ENCODE measurements around the gene KRT25.

Gene KRT25

GRCh38 chr17:40755231-40755630 lies at the start of gene KRT25:
TSS of gene KRT25 (minus strand) at chr17:40755331. CDS start at chr17:40755271, 60 bp downstream.
- DNase-seq (ENCODE audit: low read depth in 2 of 2): no peak

- peak; percentile 57 to 58 for DNase-seq (ENCODE audit: low read depth in 2 of 2)
Observed at GRCh38 chr17:40803617-40804082, 48.5 kb upstream of the KRT25 start.

- no peak for DNase-seq (ENCODE audit: low read depth in 2 of 2)
Observed at GRCh38 chr17:40801157-40801556, 46.0 kb upstream of the KRT25 start.

GRCh38 chr17:40800381-40800780 lies 45.2 kb upstream of the KRT25 start:
- no peak for DNase-seq (ENCODE audit: low read depth in 2 of 2)

GRCh38 chr17:40799859-40800258 lies 44.7 kb upstream of the KRT25 start, which contains the start of gene KRT28:
TSS of gene KRT28 (minus strand) at chr17:40799959. CDS start at chr17:40799893, 66 bp downstream.
- no peak for DNase-seq (ENCODE audit: low read depth in 2 of 2)

- DNase-seq (ENCODE audit: low read depth in 2 of 2): no peak
Observed at GRCh38 chr17:40796846-40797245, 41.7 kb upstream of the KRT25 start.

- DNase-seq (ENCODE audit: low read depth in 2 of 2): no peak
Observed at GRCh38 chr17:40795019-40795667, 40.0 kb upstream of the KRT25 start.

- DNase-seq (ENCODE audit: low read depth in 2 of 2): no peak
Observed at GRCh38 chr17:40794466-40794865, 39.3 kb upstream of the KRT25 start.

- no peak for DNase-seq (ENCODE audit: low read depth in 2 of 2)
Observed at GRCh38 chr17:40793832-40794231, 38.7 kb upstream of the KRT25 start.

- DNase-seq (ENCODE audit: low read depth in 2 of 2): no peak
Observed at GRCh38 chr17:40791787-40792436, 36.8 kb upstream of the KRT25 start.

GRCh38 chr17:40791111-40791510 lies 36.0 kb upstream of the KRT25 start:
- no peak for DNase-seq (ENCODE audit: low read depth in 2 of 2)

GRCh38 chr17:40782450-40782849 lies 27.3 kb upstream of the KRT25 start, which contains the start of gene KRT27:
TSS of gene KRT27 (minus strand) at chr17:40782550. CDS start at chr17:40782493, 57 bp downstream.
- DNase-seq (ENCODE audit: low read depth in 2 of 2): no peak

GRCh38 chr17:40779181-40779909 lies 24.2 kb upstream of the KRT25 start:
- DNase-seq (ENCODE audit: low read depth in 2 of 2): peak in 1 of 2 donors; percentile 8

- DNase-seq (ENCODE audit: low read depth in 2 of 2): no peak
Observed at GRCh38 chr17:40778461-40778860, 23.3 kb upstream of the KRT25 start.

GRCh38 chr17:40777971-40778370 lies 22.8 kb upstream of the KRT25 start:
- no peak for DNase-seq (ENCODE audit: low read depth in 2 of 2)

- no peak for DNase-seq (ENCODE audit: low read depth in 2 of 2)
Observed at GRCh38 chr17:40777459-40777858, 22.3 kb upstream of the KRT25 start.

GRCh38 chr17:40775945-40776344 lies 20.8 kb upstream of the KRT25 start:
- DNase-seq (ENCODE audit: low read depth in 2 of 2): no peak

GRCh38 chr17:40772101-40772500 lies 17.0 kb upstream of the KRT25 start, which contains the start of gene KRT26:
TSS of gene KRT26 (minus strand) at chr17:40772201. CDS start at chr17:40772113, 88 bp downstream.
- DNase-seq (ENCODE audit: low read depth in 2 of 2): no peak

GRCh38 chr17:40765657-40766056 lies 10.5 kb upstream of the KRT25 start:
- no peak for DNase-seq (ENCODE audit: low read depth in 2 of 2)

GRCh38 chr17:40763752-40764151 lies 8.6 kb upstream of the KRT25 start:
- DNase-seq (ENCODE audit: low read depth in 2 of 2): no peak

GRCh38 chr17:40760105-40761016 lies 5.2 kb upstream of the KRT25 start:
- no peak for DNase-seq (ENCODE audit: low read depth in 2 of 2)
